ES-I3 (cell line): ENCODE measurements around the gene CHM.
"Not testable (repeated sequence)": the region's sequence is repeated elsewhere in the genome, so short reads cannot be mapped to it uniquely, and the experiment has no call there.

ENCODE experiments used
- H3K36me3 ChIP-seq: 2 replicates; pipeline ENCODE4 v1.6.1; 2013; ENCODE audit warnings: mild to moderate bottlenecking, low read length, control low read depth, moderate library complexity; ENCODE audit not compliant: insufficient read depth
- H3K4me1 ChIP-seq: 2 replicates; pipeline ENCODE4 v1.6.1; 2013; ENCODE audit warnings: mild to moderate bottlenecking, control low read depth, low read length; ENCODE audit not compliant: insufficient read depth
- H3K9ac ChIP-seq: 2 replicates; pipeline ENCODE4 v1.6.1; 2013; ENCODE audit warnings: low read depth, mild to moderate bottlenecking, low read length, moderate library complexity
- H3K9me3 ChIP-seq: 2 replicates; pipeline ENCODE4 v1.6.1; 2013; ENCODE audit warnings: mild to moderate bottlenecking, low read length, moderate library complexity; ENCODE audit not compliant: control insufficient read depth, insufficient read depth

The CHM gene

DNA sequence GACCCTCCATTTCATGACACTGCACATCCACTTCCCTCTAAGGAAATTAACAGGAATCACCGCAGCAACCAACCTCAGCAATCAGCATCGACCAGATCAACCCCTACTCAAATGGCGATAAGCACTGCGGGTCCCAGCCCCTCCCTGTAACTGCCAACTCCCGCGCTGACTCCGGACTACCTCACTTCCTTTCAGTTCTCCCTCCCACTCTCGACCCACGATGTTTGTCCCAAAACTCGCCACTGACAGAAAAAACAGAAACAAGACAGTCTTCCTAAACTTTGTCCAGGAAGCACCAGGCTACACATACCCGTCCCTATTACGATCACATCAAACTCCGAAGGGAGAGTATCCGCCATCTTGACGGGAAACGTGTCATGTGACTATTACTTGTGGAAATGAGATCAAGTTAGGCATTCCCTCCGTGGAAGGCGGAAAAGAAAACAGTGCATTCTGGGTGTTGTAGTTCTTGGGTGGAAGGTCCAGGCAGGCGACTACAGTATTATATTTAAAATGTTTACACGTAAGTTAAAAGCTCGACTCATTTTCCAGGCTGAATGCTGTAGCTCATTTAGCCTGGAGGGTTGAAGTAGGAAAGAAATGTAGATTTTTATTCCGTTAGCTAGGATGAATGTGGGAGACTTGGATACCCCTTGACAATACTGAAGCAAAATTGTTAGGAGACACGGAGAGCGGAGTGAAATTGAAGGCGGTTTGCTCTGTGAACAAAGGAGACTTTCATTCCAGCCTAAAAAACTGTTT is at the start of gene CHM:
TSS of gene CHM (minus strand) at position 385 of the 762 bp plus-strand sequence. CDS start at position 359, 26 bp downstream.
- H3K4me1 ChIP-seq, result no peaks in the 10 kb centered on the region
- H3K9ac ChIP-seq, result peak within 1 kb of the TSS; percentile 79
- H3K9me3 ChIP-seq, result no peaks in the 10 kb centered on the region
- H3K36me3 ChIP-seq, result no peaks in the 10 kb centered on the region

DNA sequence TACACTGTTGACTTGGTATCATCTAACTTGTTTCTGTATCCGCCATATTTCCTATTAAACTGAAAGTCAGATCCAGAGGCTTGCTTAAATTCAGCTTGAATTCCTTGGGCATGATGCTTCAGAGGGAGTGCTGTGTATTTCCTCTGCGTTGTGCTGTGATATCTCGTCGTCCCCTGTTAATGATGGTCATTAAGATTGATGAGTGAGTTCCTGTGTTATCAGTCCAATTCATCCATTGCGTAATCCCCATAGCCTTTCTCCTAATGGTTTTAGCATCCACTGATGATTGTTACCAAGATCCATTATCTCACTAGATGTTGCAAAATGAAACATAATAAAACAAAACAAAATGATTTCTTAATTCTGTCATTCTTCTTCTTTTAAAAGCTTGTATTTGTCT is 31.3 kb upstream of the CHM start:
- no peak overlapping the region for H3K9ac ChIP-seq

GRCh38 chrX:86066998-86067397 is 19.6 kb upstream of the CHM start:
- H3K4me1 ChIP-seq, result peaks cover 4% of the 10 kb centered on the region; the same call in 1 of the 2 replicates
- no peak overlapping the region for H3K9ac ChIP-seq
- no peaks in the 10 kb centered on the region for H3K36me3 ChIP-seq
- H3K9me3 ChIP-seq, result no peaks in the 10 kb centered on the region

More for the DNA sequence above, 31.3 kb upstream of the CHM start:
- H3K4me1 ChIP-seq, result no peaks in the 10 kb centered on the region
- no peaks in the 10 kb centered on the region for H3K36me3 ChIP-seq
- H3K9me3 ChIP-seq, result no peaks in the 10 kb centered on the region; the same call in 1 of the 2 replicates

- Histone ChIP-seq H3K36me3 (no peaks in the 10 kb centered on the region), H3K9ac (no peak overlapping the region), H3K4me1 (peaks cover 4% of the 10 kb centered on the region; the same call in 1 of the 2 replicates), H3K9me3 (no peaks in the 10 kb centered on the region)
Observed at GRCh38 chrX:86061407-86061806, 14.0 kb upstream of the CHM start.

DNA sequence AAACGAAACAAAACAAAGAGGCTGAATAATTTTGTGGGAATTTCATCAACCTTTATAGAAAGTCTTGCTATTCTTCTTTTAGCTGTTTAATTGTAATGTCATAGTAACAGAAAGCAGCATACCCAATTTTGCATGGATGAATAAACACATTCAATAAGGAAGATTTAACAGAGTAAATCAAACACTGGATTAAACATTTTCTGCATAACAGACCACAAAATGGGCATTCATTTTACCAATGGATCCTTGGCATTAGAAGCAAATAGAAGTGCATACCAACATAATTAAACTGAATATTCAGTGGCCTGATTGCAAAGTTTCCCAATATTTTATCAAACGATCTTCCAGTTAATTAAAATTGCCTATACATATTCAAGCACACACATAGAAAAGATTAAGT is 4.4 kb upstream of the CHM start:
- no peaks in the 10 kb centered on the region for H3K4me1 ChIP-seq
- H3K9ac ChIP-seq, result no peak overlapping the region
- no peaks in the 10 kb centered on the region for H3K36me3 ChIP-seq
- peaks cover 3% of the 10 kb centered on the region; the same call in 1 of the 2 replicates for H3K9me3 ChIP-seq

DNA sequence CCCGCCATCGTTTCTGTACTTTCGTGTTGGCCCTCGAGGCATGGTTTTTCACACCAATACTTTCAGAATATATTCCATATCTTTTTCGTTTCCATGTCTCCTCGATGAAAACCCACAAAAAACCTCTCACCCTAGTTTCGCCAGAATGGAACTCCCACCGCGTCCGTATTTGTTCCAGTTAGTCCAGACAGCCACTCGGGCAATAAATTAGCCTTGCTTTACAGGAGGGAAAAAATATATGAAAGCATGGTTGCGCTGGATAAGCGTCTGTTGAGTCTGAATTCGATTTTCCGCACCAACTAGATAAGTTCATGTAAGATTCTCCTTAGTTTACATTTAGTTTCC is 550 bp upstream of the CHM start:
- peak overlapping the region; percentile 79 for H3K9ac ChIP-seq
- no peaks in the 10 kb centered on the region for H3K4me1 ChIP-seq
- no peaks in the 10 kb centered on the region for H3K9me3 ChIP-seq
- H3K36me3 ChIP-seq, result no peaks in the 10 kb centered on the region

GRCh38 chrX:86044216-86044615 is 3.1 kb downstream of the CHM start:
- H3K9me3 ChIP-seq, result no peaks in the 10 kb centered on the region
- peaks cover 7% of the 10 kb centered on the region for H3K4me1 ChIP-seq
- no peak overlapping the region for H3K9ac ChIP-seq
- no peaks in the 10 kb centered on the region for H3K36me3 ChIP-seq

DNA sequence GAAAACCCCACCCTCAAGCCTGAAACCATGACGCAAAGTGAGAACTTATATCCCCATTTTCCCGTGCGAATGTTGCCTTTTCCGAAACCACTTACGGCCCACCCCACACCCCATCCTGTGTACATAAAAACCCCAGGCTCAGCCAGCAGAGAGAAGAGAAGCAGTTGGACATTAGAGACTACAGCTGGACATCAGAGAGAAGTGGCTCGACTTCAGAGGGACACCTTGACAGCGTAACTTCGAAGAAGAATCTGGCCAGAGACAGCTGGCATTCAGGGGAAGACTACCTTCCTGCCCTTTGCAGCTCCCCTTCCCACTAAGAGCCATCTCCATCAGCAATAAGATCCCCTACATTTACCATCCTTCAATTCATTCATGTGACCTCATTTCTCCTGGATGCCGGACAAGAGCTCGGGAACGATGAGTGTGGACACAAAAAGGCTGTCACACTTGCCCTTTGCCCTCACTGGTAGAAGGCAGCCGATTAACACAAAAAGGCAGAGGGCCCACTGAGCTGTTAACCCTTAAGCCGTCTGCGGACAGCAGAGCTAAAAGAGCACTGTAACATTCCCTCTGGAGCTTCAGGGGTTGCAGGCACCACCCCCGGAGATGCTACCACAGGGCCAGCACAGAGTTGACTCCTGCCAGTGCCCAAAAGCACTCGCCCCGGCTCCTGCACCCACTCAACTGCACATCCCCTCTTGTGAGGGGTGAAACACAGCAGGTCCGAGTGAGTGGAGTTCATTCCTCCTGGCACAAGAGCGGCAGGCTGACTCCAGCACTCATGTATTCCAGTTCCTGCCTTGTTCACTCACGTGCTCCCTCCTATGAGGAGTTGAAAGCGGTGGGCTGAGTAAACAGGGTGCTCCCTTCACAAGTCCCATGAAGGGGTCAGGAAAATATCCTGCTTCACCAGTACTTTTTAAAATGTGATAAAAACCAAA is 7.5 kb downstream of the CHM start:
- Histone ChIP-seq H3K9ac (no peak overlapping the region), H3K36me3 (no peaks in the 10 kb centered on the region; the same call in 1 of the 2 replicates), H3K9me3 (no peaks in the 10 kb centered on the region), H3K4me1 (peaks cover 7% of the 10 kb centered on the region)

DNA sequence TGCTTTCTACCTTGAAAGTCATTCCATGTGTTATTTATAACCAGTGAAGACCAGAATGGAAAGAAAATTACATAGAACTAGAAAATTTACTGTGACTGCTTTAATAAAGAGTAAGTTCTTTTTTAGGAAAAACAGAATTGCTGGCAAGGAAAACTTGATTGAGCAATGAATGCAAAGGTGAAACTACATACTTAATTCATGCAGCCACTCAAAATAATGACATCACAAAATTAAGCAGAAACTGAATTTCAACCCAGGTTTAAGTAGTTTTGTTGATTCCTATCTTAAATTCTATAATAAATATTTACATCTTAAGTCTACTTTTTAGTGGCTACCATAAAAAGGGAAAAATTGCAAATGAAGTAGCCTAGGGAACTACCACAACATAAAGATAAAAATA is 14.0 kb downstream of the CHM start:
- Histone ChIP-seq H3K9ac (no peak overlapping the region), H3K36me3 (peaks cover 2% of the 10 kb centered on the region; the same call in 1 of the 2 replicates), H3K4me1 (no peaks in the 10 kb centered on the region), H3K9me3 (no peaks in the 10 kb centered on the region)

DNA sequence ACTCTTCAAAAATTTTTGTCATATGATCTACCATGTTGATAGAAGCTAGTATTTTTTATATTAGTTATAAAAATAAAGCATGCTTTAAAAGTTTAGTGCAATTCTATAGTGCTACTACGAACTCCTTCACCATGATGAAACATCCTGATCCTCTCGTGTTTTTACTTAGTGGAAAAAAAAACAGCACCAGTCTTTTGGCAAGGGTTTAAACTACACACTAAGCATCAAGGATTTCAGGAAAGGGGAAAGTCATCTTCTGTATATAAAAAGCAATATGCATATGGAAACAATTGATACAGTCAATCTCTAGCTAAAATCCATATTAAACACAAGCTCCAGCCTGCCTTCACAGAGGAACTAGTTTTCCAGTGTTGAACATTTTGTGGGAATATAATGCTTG is 18.7 kb downstream of the CHM start:
- peaks cover 4% of the 10 kb centered on the region for H3K36me3 ChIP-seq
- no peak overlapping the region for H3K9ac ChIP-seq
- no peaks in the 10 kb centered on the region for H3K4me1 ChIP-seq
- H3K9me3 ChIP-seq, result no peaks in the 10 kb centered on the region

GRCh38 chrX:86023811-86024210 is 23.5 kb downstream of the CHM start:
- Histone ChIP-seq H3K9ac (no peak overlapping the region), H3K4me1 (no peaks in the 10 kb centered on the region)

DNA sequence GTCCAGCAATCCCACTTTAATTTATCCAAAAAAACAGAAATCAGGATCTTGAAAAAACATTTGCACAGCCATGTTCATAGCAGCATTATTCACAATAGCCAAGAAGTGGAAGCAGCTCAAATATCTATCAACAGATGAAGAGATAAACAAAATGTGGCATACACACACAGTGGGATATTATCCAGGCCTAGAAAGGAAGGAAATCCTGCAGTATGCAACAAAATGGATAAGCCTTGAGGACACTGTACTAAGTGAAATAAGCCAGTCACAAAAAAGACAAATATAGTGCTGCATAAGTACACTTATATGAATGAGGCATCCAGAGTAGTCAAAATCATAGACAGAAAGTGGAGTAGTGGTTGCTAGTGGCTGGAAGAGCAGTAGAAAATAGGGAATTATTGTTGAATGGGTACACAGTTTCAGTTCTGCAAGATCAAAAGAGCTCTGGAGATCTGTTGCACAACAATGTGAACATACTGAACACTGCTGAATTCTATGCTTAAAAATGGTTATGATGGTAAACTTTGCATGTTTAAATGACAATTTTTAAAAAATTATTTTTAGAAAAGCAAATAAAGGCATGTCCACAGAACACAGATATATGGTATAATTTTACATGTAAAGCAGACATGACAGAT is 25.6 kb downstream of the CHM start:
- Histone ChIP-seq H3K36me3 (peaks cover 4% of the 10 kb centered on the region), H3K9ac (no peak overlapping the region), H3K9me3 (no peaks in the 10 kb centered on the region), H3K4me1 (0 out of 2 replicates have a peak, but pooled peaks cover under 1% of the 10 kb centered on the region)

More at GRCh38 chrX:86023811-86024210, 23.5 kb downstream of the CHM start:
- Histone ChIP-seq H3K9me3 (no peaks in the 10 kb centered on the region), H3K36me3 (peaks cover 4% of the 10 kb centered on the region)

GRCh38 chrX:86016139-86016538 is 31.2 kb downstream of the CHM start:
- Histone ChIP-seq H3K9ac (no peak overlapping the region), H3K4me1 (peaks cover 25% of the 10 kb centered on the region; the same call in 1 of the 2 replicates), H3K36me3 (no peaks in the 10 kb centered on the region), H3K9me3 (no peaks in the 10 kb centered on the region)

DNA sequence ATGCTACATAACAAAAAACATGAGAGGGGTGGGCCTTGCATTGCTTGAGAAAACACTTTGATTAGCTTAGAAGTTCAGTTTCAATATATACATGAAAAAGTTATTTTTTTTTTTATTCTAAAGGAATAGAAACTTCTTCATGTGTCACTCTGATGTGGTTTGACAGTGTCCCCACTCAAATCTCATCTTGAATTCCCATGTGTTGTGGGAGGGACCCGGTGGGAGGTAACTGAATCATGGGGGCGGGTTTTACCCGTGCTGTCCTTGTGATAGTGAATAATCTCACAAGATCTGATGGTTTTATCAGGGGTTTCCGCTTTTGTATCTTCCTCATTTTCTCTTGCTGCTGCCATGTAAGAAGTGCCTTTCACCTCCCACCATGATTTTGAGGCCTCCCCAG is 32.4 kb downstream of the CHM start:
- not testable (repeated sequence) for H3K9me3 ChIP-seq, H3K36me3 ChIP-seq, H3K9ac ChIP-seq
- H3K4me1 ChIP-seq, result peaks cover 25% of the 10 kb centered on the region; the same call in 1 of the 2 replicates
